GM03348 (cell line): ENCODE results near the gene CHKB.
"Not testable (repeated sequence)": the region's sequence is repeated elsewhere in the genome, so short reads cannot be mapped to it uniquely, and the experiment has no call there.

Source experiments
- DNase-seq: peaks from one replicate; pipeline ENCODE4 v3.0.0; 2012; ENCODE audit warnings: low spot score

The CHKB gene

GRCh38 chr22:50547263-50547985 is 35.2 kb downstream of the CHKB start:
- no peak for DNase-seq

- no peak for DNase-seq
Measured at GRCh38 chr22:50546326-50547262, 36.1 kb downstream of the CHKB start.

- DNase-seq, result peak; percentile 67
Measured at GRCh38 chr22:50545522-50546325, 36.9 kb downstream of the CHKB start, which contains the start of gene KLHDC7B. TSS of gene KLHDC7B (plus strand) at chr22:50545899. CDS start at chr22:50546244, 345 bp downstream.

- DNase-seq, result no peak
Measured at GRCh38 chr22:50544746-50545253, 37.8 kb downstream of the CHKB start.

- DNase-seq, result peak; percentile 84
Measured at GRCh38 chr22:50544078-50544745, 38.4 kb downstream of the CHKB start.

- no peak for DNase-seq
Measured at GRCh38 chr22:50542416-50542927, 40.2 kb downstream of the CHKB start.

- DNase-seq, result peak; percentile 77
Measured at GRCh38 chr22:50541667-50542026, 41.0 kb downstream of the CHKB start.

GRCh38 chr22:50540381-50540780 is 42.3 kb downstream of the CHKB start:
- DNase-seq, result no peak

GRCh38 chr22:50537765-50538164 is 44.9 kb downstream of the CHKB start:
- no peak for DNase-seq

- DNase-seq, result no peak
Measured at GRCh38 chr22:50536226-50536625, 46.4 kb downstream of the CHKB start.

- no peak for DNase-seq
Measured at GRCh38 chr22:50535113-50535512, 47.5 kb downstream of the CHKB start.

GRCh38 chr22:50533856-50534711 is 48.6 kb downstream of the CHKB start:
- not testable (repeated sequence) for DNase-seq

GRCh38 chr22:50532824-50533796 is 49.5 kb downstream of the CHKB start:
- DNase-seq, result no peak

- peak; percentile 82 for DNase-seq
Measured at GRCh38 chr22:50531962-50532674, 50.5 kb downstream of the CHKB start.

- DNase-seq, result peak; percentile 29
Measured at GRCh38 chr22:50531546-50531961, 51.1 kb downstream of the CHKB start.

- DNase-seq, result peak; percentile 73
Measured at GRCh38 chr22:50530877-50531545, 51.6 kb downstream of the CHKB start.

- DNase-seq, result no peak
Measured at GRCh38 chr22:50530580-50530876, 52.1 kb downstream of the CHKB start.
